H1 (cell line): ENCODE results near the gene MARS1. TPM values are rescaled to one million over a fixed set of nuclear protein-coding genes. Genes with fewer than 3 reads are reported as not detected.

Experiments
- RXRA ChIP-seq: IDR thresholded peaks from 2 replicates; pipeline ENCODE4 v1.6.1; 2011; ENCODE audit warnings: low read depth, mild to moderate bottlenecking, low read length, moderate library complexity; ENCODE audit not compliant: insufficient read depth
- polyA plus RNA-seq, 7 experiments: library from polyadenylated mRNA; depleted of rRNA in 3 of 7; stranded (reverse) in 5 of 7; unstranded in 2 of 7; fragments of >200 nt in 5 of 7; fragments of 200-250 nt in 2 of 7; gene quantifications; 1 replicate in 5 of 7; 2 replicates in 1 of 7; 4 replicates in 1 of 7; pipeline versions ENCODE4 v1.2.1 to v1.2.3, GENCODE V29; 2011 to 2013; ENCODE audit warnings: missing spikeins in 2 of 7, mixed read lengths in 2 of 7
- total RNA-seq: library from RNA; stranded (reverse); fragmentation: NEBNext Ultra II Directional; extraction: Animal tissue kit (Norgen Biotek cat#: 25700); gene quantifications from 2 replicates; pipeline ENCODE4 v1.2.1, GENCODE V29; 2021
- TF ChIP-seq, protein P1 (sequence below): fragments of 300-600 bp; sonication (generic); IDR thresholded peaks from 2 replicates; pipeline ENCODE4 v1.7.1; 2012; ENCODE audit warnings: low read length, moderate library complexity, mild to moderate bottlenecking, inconsistent platforms; ENCODE audit not compliant: insufficient replicate concordance

Gene MARS1
- total and polyA plus RNA-seq, 2 of the 8 experiments (the other 6 are each of a cell fraction or from before 2014, with no cell fraction given) = 194 to 407 TPM

DNA sequence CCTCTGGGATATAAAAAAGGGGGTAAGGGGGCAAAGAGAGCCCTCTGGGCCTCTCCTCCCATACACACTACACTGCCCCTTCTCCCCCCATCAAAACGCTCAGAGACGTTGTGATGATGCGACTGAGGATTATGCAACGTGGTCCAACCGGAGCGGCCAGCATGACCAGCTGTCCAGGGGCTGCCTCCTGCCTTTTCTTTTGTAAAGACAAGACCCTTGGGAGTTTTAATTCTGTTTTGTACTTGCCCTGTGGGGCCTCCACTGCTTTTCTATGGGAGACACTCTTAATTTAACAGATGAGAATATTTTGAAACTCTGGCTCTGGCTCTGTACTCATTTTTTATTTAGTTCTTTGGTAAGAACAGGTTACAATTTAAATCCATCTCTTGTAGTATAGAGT lies 42.0 kb downstream of the MARS1 start (continued):
- TF ChIP-seq, protein P1, sequence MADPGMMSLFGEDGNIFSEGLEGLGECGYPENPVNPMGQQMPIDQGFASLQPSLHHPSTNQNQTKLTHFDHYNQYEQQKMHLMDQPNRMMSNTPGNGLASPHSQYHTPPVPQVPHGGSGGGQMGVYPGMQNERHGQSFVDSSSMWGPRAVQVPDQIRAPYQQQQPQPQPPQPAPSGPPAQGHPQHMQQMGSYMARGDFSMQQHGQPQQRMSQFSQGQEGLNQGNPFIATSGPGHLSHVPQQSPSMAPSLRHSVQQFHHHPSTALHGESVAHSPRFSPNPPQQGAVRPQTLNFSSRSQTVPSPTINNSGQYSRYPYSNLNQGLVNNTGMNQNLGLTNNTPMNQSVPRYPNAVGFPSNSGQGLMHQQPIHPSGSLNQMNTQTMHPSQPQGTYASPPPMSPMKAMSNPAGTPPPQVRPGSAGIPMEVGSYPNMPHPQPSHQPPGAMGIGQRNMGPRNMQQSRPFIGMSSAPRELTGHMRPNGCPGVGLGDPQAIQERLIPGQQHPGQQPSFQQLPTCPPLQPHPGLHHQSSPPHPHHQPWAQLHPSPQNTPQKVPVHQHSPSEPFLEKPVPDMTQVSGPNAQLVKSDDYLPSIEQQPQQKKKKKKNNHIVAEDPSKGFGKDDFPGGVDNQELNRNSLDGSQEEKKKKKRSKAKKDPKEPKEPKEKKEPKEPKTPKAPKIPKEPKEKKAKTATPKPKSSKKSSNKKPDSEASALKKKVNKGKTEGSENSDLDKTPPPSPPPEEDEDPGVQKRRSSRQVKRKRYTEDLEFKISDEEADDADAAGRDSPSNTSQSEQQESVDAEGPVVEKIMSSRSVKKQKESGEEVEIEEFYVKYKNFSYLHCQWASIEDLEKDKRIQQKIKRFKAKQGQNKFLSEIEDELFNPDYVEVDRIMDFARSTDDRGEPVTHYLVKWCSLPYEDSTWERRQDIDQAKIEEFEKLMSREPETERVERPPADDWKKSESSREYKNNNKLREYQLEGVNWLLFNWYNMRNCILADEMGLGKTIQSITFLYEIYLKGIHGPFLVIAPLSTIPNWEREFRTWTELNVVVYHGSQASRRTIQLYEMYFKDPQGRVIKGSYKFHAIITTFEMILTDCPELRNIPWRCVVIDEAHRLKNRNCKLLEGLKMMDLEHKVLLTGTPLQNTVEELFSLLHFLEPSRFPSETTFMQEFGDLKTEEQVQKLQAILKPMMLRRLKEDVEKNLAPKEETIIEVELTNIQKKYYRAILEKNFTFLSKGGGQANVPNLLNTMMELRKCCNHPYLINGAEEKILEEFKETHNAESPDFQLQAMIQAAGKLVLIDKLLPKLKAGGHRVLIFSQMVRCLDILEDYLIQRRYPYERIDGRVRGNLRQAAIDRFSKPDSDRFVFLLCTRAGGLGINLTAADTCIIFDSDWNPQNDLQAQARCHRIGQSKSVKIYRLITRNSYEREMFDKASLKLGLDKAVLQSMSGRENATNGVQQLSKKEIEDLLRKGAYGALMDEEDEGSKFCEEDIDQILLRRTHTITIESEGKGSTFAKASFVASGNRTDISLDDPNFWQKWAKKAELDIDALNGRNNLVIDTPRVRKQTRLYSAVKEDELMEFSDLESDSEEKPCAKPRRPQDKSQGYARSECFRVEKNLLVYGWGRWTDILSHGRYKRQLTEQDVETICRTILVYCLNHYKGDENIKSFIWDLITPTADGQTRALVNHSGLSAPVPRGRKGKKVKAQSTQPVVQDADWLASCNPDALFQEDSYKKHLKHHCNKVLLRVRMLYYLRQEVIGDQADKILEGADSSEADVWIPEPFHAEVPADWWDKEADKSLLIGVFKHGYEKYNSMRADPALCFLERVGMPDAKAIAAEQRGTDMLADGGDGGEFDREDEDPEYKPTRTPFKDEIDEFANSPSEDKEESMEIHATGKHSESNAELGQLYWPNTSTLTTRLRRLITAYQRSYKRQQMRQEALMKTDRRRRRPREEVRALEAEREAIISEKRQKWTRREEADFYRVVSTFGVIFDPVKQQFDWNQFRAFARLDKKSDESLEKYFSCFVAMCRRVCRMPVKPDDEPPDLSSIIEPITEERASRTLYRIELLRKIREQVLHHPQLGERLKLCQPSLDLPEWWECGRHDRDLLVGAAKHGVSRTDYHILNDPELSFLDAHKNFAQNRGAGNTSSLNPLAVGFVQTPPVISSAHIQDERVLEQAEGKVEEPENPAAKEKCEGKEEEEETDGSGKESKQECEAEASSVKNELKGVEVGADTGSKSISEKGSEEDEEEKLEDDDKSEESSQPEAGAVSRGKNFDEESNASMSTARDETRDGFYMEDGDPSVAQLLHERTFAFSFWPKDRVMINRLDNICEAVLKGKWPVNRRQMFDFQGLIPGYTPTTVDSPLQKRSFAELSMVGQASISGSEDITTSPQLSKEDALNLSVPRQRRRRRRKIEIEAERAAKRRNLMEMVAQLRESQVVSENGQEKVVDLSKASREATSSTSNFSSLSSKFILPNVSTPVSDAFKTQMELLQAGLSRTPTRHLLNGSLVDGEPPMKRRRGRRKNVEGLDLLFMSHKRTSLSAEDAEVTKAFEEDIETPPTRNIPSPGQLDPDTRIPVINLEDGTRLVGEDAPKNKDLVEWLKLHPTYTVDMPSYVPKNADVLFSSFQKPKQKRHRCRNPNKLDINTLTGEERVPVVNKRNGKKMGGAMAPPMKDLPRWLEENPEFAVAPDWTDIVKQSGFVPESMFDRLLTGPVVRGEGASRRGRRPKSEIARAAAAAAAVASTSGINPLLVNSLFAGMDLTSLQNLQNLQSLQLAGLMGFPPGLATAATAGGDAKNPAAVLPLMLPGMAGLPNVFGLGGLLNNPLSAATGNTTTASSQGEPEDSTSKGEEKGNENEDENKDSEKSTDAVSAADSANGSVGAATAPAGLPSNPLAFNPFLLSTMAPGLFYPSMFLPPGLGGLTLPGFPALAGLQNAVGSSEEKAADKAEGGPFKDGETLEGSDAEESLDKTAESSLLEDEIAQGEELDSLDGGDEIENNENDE = no peak
- no peak for TF ChIP-seq RXRA
